Measurements from ENCODE around the gene GNPDA1. TPM values are rescaled to one million over a fixed set of nuclear protein-coding genes. Genes with fewer than 3 reads are reported as not detected.
"Not testable (repeated sequence)": the region's sequence is repeated elsewhere in the genome, so short reads cannot be mapped to it uniquely, and the experiment has no call there.

Gene GNPDA1
- total RNA-seq = 10 to 100 TPM; 27.3 to 29.4 TPM
- polyA plus RNA-seq = 10 to 100 TPM; 40.9 to 51.0 (median 43.9) TPM
- 16.7 to 417 (median 82.7) reads per million in 6 experiments for total RNA-seq

DNA sequence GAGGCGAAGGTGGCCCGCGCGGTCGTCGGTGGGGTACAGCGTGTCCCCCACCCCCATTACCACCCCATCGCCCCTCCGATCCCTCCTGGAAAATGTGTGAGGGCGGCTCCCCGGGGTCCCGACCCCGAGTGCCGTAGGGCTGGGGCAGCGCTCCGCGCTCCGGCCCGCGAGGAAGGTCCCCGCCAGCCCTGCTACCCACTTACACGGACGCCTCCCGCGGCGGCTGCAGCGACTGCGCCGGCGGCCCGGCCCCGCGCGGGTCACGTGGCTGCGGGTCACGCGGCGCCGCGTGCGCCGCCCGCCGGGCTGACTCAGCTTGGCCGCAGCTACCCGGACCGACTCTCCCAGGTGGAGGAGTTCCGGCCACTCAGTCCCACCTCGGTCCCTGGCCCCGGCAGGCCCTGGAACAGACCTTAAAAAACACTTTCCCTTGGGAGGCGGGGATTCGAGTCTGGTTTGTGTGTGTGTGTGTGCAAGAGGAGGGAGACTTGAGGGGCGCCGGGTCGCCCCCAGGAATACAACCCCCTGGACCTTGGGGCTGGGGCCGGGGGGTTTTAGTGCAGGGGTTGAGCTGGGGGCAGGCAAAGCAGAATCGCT is at the start of gene GNPDA1:
Gene GNPDA1 (minus strand): TSS at position 236 of the 597 bp plus-strand sequence. CDS start 992 bp downstream, outside the sequence.
- DNase-seq (peak; percentile 28 to 70 (median 59)), ATAC-seq (peak; percentile 68 to 75)
- H3K4me3 Mint-ChIP-seq = peak within 1 kb of the TSS; percentile 79 to 91 (median 87)
- H3K36me3 Mint-ChIP-seq = peaks cover 0 to 3% (median 0%) of the 10 kb centered on the region in 3 donors
- no peaks in the 10 kb centered on the region for H3K27me3 Mint-ChIP-seq
- peaks cover 22 to 80% (median 64%) of the 10 kb centered on the region in 4 donors for H3K4me1 Mint-ChIP-seq
- POLR2A ChIA-PET = interaction anchor here (0.7 to 6.3 kb wide), 11 partner anchors 8 to 329 kb away, joined by 3 to 76 read pairs (median 7); partner anchors contain the start of genes NDFIP1 and RNF14
- no peaks in the 10 kb centered on the region for H3K9me3 Mint-ChIP-seq
- peak within 1 kb of the TSS; percentile 87 to 96 (median 92) for H3K27ac Mint-ChIP-seq

DNA sequence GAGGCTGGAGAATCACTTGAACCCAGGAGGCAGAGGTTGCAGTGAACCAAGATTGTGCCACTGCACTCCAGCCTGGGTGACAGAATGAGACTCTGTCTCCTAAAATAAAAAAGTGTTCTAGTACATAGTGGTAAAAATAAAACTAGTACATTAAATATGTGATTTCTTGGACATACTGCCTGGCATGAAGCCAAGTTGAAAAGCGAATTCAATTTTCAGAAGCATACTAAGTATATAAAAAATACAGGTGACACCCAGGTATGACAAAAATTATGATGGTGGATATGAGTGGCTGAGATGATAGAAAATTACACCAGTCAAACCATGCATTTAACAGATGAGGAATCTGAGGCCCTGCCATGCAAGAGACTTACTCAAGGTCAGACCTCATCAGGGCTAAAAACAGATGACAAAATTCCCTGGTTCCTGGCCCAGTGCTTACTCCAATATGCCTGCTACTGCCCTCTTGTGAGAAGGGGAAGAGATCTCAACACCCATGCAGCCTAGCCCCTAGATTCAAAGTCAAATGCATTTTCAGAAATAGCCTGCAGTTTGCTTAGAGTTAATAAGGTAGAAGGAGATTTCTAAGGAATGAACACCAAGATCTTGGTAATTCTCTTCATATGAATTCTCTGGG is 46.6 kb upstream of the GNPDA1 start:
- DNase-seq (no peak), ATAC-seq (no peak)
- POLR2A ChIA-PET = no interaction called here

DNA sequence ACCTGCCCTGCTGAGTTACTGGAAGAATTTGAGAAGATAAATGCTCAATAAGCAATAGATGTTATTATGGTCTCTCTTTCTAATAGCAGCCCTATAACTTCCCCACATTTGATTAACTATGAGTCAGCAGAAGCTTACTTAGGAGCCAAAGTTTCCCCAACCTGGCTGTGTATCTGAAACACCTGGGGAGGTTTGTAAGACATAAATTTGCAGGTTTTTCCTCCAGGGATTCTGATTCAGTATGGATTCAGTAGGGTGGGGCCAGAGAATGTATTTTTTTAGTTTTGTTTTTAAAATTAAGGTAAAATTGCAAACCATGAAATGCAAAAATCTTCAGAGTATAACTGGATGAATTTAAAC is 44.9 kb upstream of the GNPDA1 start:
- H3K27me3 Mint-ChIP-seq = no peaks in the 10 kb centered on the region
- POLR2A ChIA-PET = interaction anchor here (0.6 kb wide), 1 partner anchor 36 kb away, joined by 4 read pairs; no protein-coding TSS in a partner anchor
- no peak overlapping the region for H3K4me3 Mint-ChIP-seq
- peaks cover 0 to 17% (median 8%) of the 10 kb centered on the region in 4 donors for H3K4me1 Mint-ChIP-seq
- no peaks in the 10 kb centered on the region for H3K36me3 Mint-ChIP-seq
- no peak overlapping the region for H3K27ac Mint-ChIP-seq
- ATAC-seq (no peak), DNase-seq (no peak)
- no peaks in the 10 kb centered on the region for H3K9me3 Mint-ChIP-seq

More for the DNA sequence above, 46.6 kb upstream of the GNPDA1 start:
- Mint-ChIP-seq H3K9me3 (no peaks in the 10 kb centered on the region), H3K4me1 (peaks cover 9 to 22% (median 14%) of the 10 kb centered on the region in 4 donors), H3K27me3 (no peaks in the 10 kb centered on the region), H3K36me3 (no peaks in the 10 kb centered on the region), H3K27ac (peak overlapping the region in 2 of 10 donors; percentile 49 to 65), H3K4me3 (no peak overlapping the region)

DNA sequence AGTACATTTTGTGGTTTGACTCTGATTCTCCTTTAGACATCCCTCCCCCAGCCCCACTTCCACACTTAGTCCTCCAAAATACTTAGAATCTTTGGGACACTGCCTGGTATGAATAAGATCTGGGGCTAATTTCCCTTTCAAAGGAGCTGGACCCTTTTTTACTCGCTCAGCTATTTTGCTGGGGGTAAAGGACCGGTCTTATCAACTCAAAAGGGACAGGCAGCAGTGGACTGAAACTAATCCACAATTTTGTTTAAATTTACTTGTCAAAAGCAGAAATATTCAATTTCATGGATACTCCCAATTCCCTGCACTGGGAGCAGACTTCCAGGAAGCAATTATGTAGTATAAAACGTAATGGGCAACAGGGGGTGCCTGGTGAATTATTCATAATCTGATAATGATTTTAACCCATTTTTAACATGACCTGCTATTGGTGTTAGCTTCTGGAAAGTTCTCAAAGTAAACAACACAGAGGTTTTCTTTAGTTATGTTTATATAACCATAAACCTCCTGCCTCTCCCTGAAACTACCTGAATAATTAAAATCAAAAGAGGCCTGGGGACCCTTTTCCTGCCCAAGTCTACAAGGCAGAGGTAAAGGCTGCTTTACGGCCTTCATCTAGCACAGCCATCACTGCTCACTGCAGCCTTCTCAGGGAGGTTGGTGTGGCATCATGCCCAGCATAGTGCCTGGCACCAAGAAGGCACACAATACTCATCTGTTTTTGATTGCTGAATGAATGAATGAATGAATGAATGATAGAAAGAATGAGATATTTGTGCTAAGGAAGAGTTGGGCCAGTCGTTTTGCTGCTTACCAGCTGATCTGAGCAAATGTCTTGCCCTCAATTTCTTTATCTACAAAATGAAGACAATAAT is 44.2 kb upstream of the GNPDA1 start:
- peaks cover 0 to 14% (median 8%) of the 10 kb centered on the region in 4 donors for H3K4me1 Mint-ChIP-seq
- H3K27ac Mint-ChIP-seq = peak overlapping the region in 1 of 10 donors; percentile 41
- no peak overlapping the region for H3K4me3 Mint-ChIP-seq
- POLR2A ChIA-PET = interaction anchor here (0.7 to 0.8 kb wide), 2 partner anchors 12 to 13 kb away, joined by 4 to 7 read pairs; no protein-coding TSS in a partner anchor
- DNase-seq (no peak), ATAC-seq (no peak)
- no peaks in the 10 kb centered on the region for H3K36me3 Mint-ChIP-seq
- H3K9me3 Mint-ChIP-seq = no peaks in the 10 kb centered on the region
- H3K27me3 Mint-ChIP-seq = no peaks in the 10 kb centered on the region

DNA sequence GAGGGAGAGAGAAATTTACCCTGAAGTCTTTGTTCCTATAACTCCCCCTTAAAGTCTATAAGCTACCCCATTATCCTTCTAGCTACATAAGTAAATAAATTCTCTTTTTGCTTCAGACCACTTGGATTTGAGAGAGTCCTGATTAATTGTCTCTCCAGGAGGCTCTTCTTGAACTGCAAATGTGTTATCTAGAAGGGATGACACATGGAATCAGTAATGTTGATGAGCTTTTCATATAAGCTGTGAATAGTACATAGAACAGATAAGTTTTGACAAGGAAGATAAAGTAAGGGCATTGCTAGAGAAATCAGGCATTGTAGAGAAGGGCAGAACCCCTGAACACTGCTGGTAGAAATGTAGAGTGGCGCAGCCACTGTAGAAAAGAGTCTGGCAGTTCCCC is 42.5 kb upstream of the GNPDA1 start:
- DNase-seq = no peak
- Mint-ChIP-seq H3K27ac (no peak overlapping the region), H3K4me3 (no peak overlapping the region), H3K27me3 (peaks cover 0 to 4% (median 0%) of the 10 kb centered on the region in 5 donors), H3K4me1 (peaks cover 0 to 14% (median 8%) of the 10 kb centered on the region in 4 donors), H3K9me3 (no peaks in the 10 kb centered on the region), H3K36me3 (no peaks in the 10 kb centered on the region)
- POLR2A ChIA-PET = interaction anchor here (1.6 to 2.8 kb wide), 2 partner anchors 8 to 54 kb away, joined by 5 to 9 read pairs; partner anchors contain the start of gene NDFIP1
- ATAC-seq = no peak

DNA sequence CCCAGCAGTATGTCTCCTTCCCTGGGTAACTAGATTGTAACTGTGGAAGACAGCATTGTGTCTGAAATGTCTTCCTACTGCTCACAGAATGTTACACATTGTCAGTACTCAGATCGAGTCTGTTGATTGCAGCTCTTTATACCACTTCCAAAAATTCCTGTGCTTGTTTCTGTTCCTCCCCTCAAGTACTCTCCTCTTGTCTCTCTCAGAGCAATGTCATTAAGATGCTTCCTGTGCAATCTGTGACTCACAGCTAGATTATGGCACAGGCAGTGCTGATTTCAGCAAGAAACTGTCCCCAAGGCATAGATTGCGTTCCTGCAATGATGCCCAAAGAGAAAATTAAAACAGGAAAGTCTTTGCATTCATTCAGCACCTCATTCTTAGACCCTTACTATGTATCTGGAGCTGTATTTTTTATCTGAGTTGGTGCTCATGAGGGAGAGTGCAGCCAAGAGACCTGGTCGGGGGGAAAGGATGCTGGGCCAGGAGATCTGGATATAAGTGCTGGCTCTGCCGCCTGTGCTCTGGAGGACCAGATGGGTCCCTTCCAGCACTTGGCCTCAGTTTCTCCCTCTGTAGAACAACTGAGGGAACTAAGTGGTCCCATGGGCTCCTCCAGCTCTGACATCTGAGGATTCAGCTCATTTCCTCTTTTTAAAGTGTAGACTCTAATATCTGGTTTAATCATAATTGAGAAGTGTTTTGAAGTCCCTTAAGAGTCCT is 40.8 kb upstream of the GNPDA1 start:
- no peaks in the 10 kb centered on the region for H3K9me3 Mint-ChIP-seq
- no peak overlapping the region for H3K4me3 Mint-ChIP-seq
- no peaks in the 10 kb centered on the region for H3K36me3 Mint-ChIP-seq
- ATAC-seq (peak in 1 of 2 donors; percentile 41), DNase-seq (no peak)
- peaks cover 0 to 4% (median 0%) of the 10 kb centered on the region in 5 donors for H3K27me3 Mint-ChIP-seq
- peaks cover 0 to 9% (median 8%) of the 10 kb centered on the region in 4 donors for H3K4me1 Mint-ChIP-seq
- peak overlapping the region in 1 of 10 donors; percentile 1 for H3K27ac Mint-ChIP-seq
- POLR2A ChIA-PET = interaction anchor here (0.6 to 2.8 kb wide), 7 partner anchors 10 to 295 kb away, joined by 3 to 12 read pairs (median 5); partner anchors contain the start of gene NDFIP1

DNA sequence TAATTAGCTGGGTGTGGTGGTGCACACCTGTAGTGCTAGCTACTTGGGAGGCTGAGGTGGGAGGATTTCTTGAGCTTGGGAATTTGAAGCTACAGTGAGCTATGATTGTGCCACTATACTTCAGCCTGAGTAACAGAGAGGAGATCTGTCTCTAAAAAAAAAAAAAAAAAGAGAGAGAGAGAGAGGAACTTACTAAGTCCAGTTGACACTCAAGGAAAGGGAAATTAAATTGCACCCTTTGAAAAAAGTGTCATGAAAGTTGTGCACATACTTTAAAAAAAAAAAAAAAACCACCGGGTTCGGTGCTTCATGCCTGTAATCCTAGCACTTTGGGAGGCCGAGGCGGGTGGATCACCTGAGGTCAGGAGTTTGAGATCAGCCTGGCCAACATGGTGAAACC is 39.2 kb upstream of the GNPDA1 start:
- H3K27ac Mint-ChIP-seq, H3K36me3 Mint-ChIP-seq, H3K9me3 Mint-ChIP-seq, ATAC-seq, H3K4me3 Mint-ChIP-seq, DNase-seq, H3K27me3 Mint-ChIP-seq: not testable (repeated sequence)
- peaks cover 0 to 14% (median 10%) of the 10 kb centered on the region in 4 donors for H3K4me1 Mint-ChIP-seq
- POLR2A ChIA-PET = interaction anchor here (1.2 kb wide), 1 partner anchor 68 kb away, joined by 6 read pairs; no protein-coding TSS in a partner anchor

DNA sequence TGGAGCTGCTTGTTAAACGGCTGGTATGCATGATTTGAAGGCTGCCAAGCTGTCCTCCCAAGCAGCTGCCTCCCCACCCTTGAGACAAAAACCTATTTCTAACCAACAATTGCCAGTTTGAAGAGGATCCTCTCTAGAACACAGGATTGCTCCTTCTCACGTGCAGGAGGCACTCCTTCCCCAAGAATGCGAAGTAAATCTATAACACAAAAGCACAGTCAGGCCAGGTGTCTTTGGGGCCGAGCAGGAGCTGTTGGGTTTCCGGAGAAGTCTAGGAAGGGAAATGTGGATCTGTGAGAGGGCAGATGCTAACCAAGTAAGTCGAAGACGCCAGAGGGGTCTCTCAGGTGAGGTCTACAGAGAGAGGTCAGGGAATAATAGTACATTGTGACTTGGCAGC is 35.4 kb upstream of the GNPDA1 start:
- DNase-seq = no peak
- Mint-ChIP-seq H3K27ac (peak overlapping the region in 1 of 10 donors; percentile 47), H3K36me3 (no peaks in the 10 kb centered on the region), H3K27me3 (peaks cover 0 to 5% (median 0%) of the 10 kb centered on the region in 5 donors), H3K9me3 (no peaks in the 10 kb centered on the region), H3K4me1 (peaks cover 0 to 9% (median 5%) of the 10 kb centered on the region in 4 donors), H3K4me3 (no peak overlapping the region)
- no peak for ATAC-seq
- POLR2A ChIA-PET = interaction anchor here (0.6 to 1.6 kb wide), 2 partner anchors 14 to 24 kb away, joined by 3 read pairs; no protein-coding TSS in a partner anchor

DNA sequence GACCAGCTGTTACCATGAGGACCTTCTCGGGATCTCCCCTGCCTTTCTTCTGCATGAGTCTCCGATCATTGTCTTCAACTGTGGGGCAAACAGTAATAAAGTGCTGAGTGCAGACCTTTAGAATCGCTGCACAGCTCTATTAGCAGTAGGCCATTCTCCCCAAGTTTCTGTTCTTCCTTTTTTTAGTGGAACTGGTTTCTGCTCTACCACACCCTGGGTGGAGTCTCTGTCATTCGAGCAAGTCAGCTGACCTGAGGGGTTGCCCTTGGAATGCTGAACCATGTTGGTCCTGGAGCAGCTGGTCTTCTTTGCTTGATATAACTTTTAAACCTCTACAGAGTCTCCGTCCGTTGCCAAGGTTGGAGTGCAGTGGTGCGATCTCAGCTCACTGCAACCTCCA is 33.4 kb upstream of the GNPDA1 start:
- H3K36me3 Mint-ChIP-seq = no peaks in the 10 kb centered on the region
- POLR2A ChIA-PET = interaction anchor here (0.7 kb wide), 1 partner anchor 10 kb away, joined by 3 read pairs; no protein-coding TSS in a partner anchor
- peaks cover 0 to 6% (median 2%) of the 10 kb centered on the region in 4 donors for H3K4me1 Mint-ChIP-seq
- ATAC-seq (no peak), DNase-seq (no peak)
- no peak overlapping the region for H3K4me3 Mint-ChIP-seq
- no peak overlapping the region for H3K27ac Mint-ChIP-seq
- H3K9me3 Mint-ChIP-seq = no peaks in the 10 kb centered on the region
- peaks cover 0 to 5% (median 0%) of the 10 kb centered on the region in 5 donors for H3K27me3 Mint-ChIP-seq

DNA sequence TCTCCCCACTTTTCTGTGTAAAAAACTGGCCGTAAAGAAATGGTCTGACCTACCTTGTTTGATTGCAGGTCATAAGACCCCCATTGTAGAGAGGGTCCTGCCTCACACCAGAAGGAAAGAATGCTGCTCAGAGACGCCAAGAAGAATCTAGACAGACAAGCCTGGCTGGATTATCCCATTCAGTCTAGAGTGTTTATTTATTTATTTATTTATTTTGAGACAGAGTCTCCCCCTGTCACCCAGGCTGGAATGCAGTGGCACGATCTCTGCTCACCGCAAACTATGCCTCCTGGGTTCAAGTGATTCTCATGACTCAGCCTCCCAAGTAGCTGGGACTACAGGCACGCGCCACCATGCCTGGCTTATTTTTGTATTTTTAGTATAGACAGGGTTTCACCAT is 28.1 kb upstream of the GNPDA1 start:
- H3K36me3 Mint-ChIP-seq, H3K27me3 Mint-ChIP-seq, ATAC-seq, H3K9me3 Mint-ChIP-seq, DNase-seq, H3K4me3 Mint-ChIP-seq, POLR2A ChIA-PET, H3K4me1 Mint-ChIP-seq: not testable (repeated sequence)
- peak overlapping the region in 1 of 10 donors; percentile 24 for H3K27ac Mint-ChIP-seq

DNA sequence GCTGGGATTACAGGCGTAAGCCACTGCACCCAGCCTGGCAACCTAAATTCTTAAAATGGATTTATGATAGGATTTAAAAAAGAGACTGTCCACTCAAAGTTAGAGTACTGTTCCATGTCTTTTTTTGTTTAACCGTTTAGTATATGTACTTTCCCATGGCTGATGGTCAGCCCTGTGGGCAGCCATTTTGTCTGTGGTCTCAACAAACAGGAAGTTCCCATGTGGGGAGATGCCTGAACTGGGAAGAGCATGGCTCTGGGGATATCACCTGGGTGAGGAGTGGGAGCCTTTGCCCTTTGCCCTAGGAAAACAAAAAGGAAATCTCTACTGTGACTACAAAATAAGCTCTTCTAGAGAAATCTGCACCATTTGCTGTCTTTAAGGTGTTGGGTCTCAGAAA is 27.5 kb upstream of the GNPDA1 start:
- DNase-seq (no peak), ATAC-seq (no peak)
- H3K27ac Mint-ChIP-seq = peak overlapping the region in 1 of 10 donors; percentile 5
- POLR2A ChIA-PET = no interaction called here
- no peak overlapping the region for H3K4me3 Mint-ChIP-seq
- H3K4me1 Mint-ChIP-seq = peaks cover 0 to 7% (median 1%) of the 10 kb centered on the region in 4 donors
- H3K36me3 Mint-ChIP-seq = no peaks in the 10 kb centered on the region
- no peaks in the 10 kb centered on the region for H3K27me3 Mint-ChIP-seq
- no peaks in the 10 kb centered on the region for H3K9me3 Mint-ChIP-seq

Data from naive thymus-derived CD8-positive, alpha-beta T cell (primary cell).